ENCODE data around the gene RAD50.

DNA sequence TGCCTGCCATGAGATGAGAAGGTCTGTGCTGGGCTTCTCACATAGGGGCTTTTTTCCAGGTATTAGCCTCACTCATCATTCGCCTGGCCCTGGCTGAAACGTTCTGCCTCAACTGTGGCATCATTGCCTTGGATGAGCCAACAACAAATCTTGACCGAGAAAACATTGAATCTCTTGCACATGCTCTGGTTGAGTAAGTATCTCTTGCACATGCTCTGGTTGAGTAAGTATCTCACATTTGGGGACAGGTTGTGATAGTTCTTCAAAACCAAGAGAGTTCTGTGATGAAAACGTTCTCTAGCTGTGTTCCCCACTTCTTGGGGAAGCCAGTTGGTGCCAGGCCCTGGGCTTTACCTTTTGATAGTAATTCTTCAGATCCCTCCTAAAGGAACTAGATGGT, 83.8 kb downstream of the RAD50 start:
- TF ChIP-seq, protein P1, sequence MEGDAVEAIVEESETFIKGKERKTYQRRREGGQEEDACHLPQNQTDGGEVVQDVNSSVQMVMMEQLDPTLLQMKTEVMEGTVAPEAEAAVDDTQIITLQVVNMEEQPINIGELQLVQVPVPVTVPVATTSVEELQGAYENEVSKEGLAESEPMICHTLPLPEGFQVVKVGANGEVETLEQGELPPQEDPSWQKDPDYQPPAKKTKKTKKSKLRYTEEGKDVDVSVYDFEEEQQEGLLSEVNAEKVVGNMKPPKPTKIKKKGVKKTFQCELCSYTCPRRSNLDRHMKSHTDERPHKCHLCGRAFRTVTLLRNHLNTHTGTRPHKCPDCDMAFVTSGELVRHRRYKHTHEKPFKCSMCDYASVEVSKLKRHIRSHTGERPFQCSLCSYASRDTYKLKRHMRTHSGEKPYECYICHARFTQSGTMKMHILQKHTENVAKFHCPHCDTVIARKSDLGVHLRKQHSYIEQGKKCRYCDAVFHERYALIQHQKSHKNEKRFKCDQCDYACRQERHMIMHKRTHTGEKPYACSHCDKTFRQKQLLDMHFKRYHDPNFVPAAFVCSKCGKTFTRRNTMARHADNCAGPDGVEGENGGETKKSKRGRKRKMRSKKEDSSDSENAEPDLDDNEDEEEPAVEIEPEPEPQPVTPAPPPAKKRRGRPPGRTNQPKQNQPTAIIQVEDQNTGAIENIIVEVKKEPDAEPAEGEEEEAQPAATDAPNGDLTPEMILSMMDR (conservative IDR thresholded peaks at IDR 0.05 in 1 of 2, IDR thresholded peaks at IDR 0.05 in 1 of 2; ENCODE audit: low read depth in 1 of 2, low read length in 2 of 2): no peak
- no peak for TF ChIP-seq EZH2 (IDR thresholded peaks at IDR 0.05; ENCODE audit: low read length, missing control alignments)

Data from fibroblast of lung (primary cell).